ENCODE data around the gene RAMP2.

Gene RAMP2

DNA sequence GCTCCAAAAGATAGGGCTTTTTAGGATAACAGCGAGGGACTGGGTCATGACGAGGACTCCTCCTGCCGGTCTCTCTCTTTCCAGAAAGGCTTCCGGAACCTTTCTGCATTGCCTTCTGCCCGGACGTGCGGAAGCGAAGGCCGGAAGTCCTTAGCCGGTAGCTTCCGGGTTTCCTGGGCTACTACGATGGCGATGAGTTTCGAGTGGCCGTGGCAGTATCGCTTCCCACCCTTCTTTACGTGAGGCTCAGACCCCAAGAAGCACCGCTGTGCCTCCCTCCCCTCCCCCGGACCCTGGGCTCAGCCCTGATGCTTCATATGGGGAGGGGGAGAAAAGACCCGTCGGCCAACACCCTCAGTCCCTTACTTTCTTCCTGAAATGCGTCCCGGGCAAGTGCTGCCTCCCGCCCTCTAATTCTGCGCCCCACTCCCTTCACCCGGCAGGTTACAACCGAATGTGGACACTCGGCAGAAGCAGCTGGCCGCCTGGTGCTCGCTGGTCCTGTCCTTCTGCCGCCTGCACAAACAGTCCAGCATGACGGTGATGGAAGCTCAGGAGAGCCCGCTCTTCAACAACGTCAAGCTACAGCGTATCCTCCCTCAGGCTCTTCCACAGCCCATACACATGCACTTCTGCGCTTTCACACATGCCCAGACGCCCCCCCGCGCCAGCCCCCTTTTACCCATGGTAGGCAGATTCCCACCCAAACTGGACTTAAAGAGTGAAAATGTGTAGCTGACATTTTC lies 12.4 kb downstream of the RAMP2 start, which contains the start of gene VPS25 (continued):
- TF ChIP-seq, protein P1, sequence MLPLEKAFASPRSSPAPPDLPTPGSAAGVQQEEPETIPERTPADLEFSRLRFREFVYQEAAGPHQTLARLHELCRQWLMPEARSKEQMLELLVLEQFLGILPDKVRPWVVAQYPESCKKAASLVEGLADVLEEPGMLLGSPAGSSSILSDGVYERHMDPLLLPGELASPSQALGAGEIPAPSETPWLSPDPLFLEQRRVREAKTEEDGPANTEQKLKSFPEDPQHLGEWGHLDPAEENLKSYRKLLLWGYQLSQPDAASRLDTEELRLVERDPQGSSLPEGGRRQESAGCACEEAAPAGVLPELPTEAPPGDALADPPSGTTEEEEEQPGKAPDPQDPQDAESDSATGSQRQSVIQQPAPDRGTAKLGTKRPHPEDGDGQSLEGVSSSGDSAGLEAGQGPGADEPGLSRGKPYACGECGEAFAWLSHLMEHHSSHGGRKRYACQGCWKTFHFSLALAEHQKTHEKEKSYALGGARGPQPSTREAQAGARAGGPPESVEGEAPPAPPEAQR (tag by site-specific recombination; IDR thresholded peaks at IDR 0.05): peak; percentile 57; the same call in 1 of the 2 replicates
- no peak for TF ChIP-seq GFI1B (tag by site-specific recombination; IDR thresholded peaks at IDR 0.05)
- TF ChIP-seq, protein P2, sequence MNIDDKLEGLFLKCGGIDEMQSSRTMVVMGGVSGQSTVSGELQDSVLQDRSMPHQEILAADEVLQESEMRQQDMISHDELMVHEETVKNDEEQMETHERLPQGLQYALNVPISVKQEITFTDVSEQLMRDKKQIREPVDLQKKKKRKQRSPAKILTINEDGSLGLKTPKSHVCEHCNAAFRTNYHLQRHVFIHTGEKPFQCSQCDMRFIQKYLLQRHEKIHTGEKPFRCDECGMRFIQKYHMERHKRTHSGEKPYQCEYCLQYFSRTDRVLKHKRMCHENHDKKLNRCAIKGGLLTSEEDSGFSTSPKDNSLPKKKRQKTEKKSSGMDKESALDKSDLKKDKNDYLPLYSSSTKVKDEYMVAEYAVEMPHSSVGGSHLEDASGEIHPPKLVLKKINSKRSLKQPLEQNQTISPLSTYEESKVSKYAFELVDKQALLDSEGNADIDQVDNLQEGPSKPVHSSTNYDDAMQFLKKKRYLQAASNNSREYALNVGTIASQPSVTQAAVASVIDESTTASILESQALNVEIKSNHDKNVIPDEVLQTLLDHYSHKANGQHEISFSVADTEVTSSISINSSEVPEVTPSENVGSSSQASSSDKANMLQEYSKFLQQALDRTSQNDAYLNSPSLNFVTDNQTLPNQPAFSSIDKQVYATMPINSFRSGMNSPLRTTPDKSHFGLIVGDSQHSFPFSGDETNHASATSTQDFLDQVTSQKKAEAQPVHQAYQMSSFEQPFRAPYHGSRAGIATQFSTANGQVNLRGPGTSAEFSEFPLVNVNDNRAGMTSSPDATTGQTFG (tag by site-specific recombination; IDR thresholded peaks at IDR 0.05; ENCODE audit: borderline replicate concordance): no peak
- no peak for TF ChIP-seq ZNF530 (tag by site-specific recombination; IDR thresholded peaks at IDR 0.05; ENCODE audit: low read depth)
- no peak for TF ChIP-seq ZNF837 (tag by site-specific recombination; IDR thresholded peaks at IDR 0.05)
- 0 out of 2 replicates have a peak, but pooled peaks have one; percentile 42 for TF ChIP-seq ZNF843 (tag by site-specific recombination; IDR thresholded peaks at IDR 0.05)
- peak; percentile 96 for TF ChIP-seq ZSCAN30 (tag by site-specific recombination; IDR thresholded peaks at IDR 0.05)
- TF ChIP-seq, protein P3, sequence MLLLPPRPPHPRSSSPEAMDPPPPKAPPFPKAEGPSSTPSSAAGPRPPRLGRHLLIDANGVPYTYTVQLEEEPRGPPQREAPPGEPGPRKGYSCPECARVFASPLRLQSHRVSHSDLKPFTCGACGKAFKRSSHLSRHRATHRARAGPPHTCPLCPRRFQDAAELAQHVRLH (tag by site-specific recombination; IDR thresholded peaks at IDR 0.05): peak; percentile 99
- TF ChIP-seq SALL2 (tag by site-specific recombination; IDR thresholded peaks at IDR 0.05; ENCODE audit: borderline replicate concordance): no peak
- TF ChIP-seq KLF7 (tag by site-specific recombination; IDR thresholded peaks at IDR 0.05; ENCODE audit: borderline replicate concordance): peak; percentile 44; the same call in 1 of the 2 replicates
- TF ChIP-seq ZNF747 (tag by site-specific recombination; IDR thresholded peaks at IDR 0.05): no peak
- no peak for TF ChIP-seq ZNF664 (tag by site-specific recombination; IDR thresholded peaks at IDR 0.05)
- TF ChIP-seq ZSCAN16 (tag by site-specific recombination; IDR thresholded peaks at IDR 0.05): no peak
- TF ChIP-seq ZNF202 (tag by site-specific recombination; IDR thresholded peaks at IDR 0.05; ENCODE audit: borderline replicate concordance): no peak
- no peak for TF ChIP-seq ZNF514 (tag by site-specific recombination; IDR thresholded peaks at IDR 0.05)
- TF ChIP-seq, protein P4, sequence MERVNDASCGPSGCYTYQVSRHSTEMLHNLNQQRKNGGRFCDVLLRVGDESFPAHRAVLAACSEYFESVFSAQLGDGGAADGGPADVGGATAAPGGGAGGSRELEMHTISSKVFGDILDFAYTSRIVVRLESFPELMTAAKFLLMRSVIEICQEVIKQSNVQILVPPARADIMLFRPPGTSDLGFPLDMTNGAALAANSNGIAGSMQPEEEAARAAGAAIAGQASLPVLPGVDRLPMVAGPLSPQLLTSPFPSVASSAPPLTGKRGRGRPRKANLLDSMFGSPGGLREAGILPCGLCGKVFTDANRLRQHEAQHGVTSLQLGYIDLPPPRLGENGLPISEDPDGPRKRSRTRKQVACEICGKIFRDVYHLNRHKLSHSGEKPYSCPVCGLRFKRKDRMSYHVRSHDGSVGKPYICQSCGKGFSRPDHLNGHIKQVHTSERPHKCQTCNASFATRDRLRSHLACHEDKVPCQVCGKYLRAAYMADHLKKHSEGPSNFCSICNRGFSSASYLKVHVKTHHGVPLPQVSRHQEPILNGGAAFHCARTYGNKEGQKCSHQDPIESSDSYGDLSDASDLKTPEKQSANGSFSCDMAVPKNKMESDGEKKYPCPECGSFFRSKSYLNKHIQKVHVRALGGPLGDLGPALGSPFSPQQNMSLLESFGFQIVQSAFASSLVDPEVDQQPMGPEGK (tag by site-specific recombination; IDR thresholded peaks at IDR 0.05): 0 out of 2 replicates have a peak, but pooled peaks have one; percentile 17
- TF ChIP-seq, protein P5, sequence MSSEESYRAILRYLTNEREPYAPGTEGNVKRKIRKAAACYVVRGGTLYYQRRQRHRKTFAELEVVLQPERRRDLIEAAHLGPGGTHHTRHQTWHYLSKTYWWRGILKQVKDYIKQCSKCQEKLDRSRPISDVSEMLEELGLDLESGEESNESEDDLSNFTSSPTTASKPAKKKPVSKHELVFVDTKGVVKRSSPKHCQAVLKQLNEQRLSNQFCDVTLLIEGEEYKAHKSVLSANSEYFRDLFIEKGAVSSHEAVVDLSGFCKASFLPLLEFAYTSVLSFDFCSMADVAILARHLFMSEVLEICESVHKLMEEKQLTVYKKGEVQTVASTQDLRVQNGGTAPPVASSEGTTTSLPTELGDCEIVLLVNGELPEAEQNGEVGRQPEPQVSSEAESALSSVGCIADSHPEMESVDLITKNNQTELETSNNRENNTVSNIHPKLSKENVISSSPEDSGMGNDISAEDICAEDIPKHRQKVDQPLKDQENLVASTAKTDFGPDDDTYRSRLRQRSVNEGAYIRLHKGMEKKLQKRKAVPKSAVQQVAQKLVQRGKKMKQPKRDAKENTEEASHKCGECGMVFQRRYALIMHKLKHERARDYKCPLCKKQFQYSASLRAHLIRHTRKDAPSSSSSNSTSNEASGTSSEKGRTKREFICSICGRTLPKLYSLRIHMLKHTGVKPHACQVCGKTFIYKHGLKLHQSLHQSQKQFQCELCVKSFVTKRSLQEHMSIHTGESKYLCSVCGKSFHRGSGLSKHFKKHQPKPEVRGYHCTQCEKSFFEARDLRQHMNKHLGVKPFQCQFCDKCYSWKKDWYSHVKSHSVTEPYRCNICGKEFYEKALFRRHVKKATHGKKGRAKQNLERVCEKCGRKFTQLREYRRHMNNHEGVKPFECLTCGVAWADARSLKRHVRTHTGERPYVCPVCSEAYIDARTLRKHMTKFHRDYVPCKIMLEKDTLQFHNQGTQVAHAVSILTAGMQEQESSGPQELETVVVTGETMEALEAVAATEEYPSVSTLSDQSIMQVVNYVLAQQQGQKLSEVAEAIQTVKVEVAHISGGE (tag by site-specific recombination; conservative IDR thresholded peaks at IDR 0.05; ENCODE audit: low read depth): peak; percentile 99
- peak; percentile 92 for TF ChIP-seq ZNF391 (tag by site-specific recombination; IDR thresholded peaks at IDR 0.05; ENCODE audit: borderline replicate concordance, low read depth)
- TF ChIP-seq, protein P6, sequence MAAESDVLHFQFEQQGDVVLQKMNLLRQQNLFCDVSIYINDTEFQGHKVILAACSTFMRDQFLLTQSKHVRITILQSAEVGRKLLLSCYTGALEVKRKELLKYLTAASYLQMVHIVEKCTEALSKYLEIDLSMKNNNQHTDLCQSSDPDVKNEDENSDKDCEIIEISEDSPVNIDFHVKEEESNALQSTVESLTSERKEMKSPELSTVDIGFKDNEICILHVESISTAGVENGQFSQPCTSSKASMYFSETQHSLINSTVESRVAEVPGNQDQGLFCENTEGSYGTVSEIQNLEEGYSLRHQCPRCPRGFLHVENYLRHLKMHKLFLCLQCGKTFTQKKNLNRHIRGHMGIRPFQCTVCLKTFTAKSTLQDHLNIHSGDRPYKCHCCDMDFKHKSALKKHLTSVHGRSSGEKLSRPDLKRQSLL (tag by site-specific recombination; IDR thresholded peaks at IDR 0.05): peak; percentile 54; the same call in 1 of the 2 replicates
- no peak for TF ChIP-seq ZNF19 (tag by site-specific recombination; IDR thresholded peaks at IDR 0.05; ENCODE audit: low read depth)
- TF ChIP-seq, protein P7, sequence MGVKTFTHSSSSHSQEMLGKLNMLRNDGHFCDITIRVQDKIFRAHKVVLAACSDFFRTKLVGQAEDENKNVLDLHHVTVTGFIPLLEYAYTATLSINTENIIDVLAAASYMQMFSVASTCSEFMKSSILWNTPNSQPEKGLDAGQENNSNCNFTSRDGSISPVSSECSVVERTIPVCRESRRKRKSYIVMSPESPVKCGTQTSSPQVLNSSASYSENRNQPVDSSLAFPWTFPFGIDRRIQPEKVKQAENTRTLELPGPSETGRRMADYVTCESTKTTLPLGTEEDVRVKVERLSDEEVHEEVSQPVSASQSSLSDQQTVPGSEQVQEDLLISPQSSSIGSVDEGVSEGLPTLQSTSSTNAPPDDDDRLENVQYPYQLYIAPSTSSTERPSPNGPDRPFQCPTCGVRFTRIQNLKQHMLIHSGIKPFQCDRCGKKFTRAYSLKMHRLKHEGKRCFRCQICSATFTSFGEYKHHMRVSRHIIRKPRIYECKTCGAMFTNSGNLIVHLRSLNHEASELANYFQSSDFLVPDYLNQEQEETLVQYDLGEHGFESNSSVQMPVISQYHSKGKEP (tag by site-specific recombination; IDR thresholded peaks at IDR 0.05): no peak
- no peak for TF ChIP-seq ZNF555 (tag by site-specific recombination; conservative IDR thresholded peaks at IDR 0.05)
- TF ChIP-seq, protein P8, sequence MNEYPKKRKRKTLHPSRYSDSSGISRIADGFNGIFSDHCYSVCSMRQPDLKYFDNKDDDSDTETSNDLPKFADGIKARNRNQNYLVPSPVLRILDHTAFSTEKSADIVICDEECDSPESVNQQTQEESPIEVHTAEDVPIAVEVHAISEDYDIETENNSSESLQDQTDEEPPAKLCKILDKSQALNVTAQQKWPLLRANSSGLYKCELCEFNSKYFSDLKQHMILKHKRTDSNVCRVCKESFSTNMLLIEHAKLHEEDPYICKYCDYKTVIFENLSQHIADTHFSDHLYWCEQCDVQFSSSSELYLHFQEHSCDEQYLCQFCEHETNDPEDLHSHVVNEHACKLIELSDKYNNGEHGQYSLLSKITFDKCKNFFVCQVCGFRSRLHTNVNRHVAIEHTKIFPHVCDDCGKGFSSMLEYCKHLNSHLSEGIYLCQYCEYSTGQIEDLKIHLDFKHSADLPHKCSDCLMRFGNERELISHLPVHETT (tag by site-specific recombination; IDR thresholded peaks at IDR 0.05): peak; percentile 89
- TF ChIP-seq ZNF558 (tag by site-specific recombination; IDR thresholded peaks at IDR 0.05): no peak; the same call in 1 of the 2 replicates

Measured in HEK293 (cell line).